ENCODE data around the gene GRID2IP.

GRID2IP gene

DNA sequence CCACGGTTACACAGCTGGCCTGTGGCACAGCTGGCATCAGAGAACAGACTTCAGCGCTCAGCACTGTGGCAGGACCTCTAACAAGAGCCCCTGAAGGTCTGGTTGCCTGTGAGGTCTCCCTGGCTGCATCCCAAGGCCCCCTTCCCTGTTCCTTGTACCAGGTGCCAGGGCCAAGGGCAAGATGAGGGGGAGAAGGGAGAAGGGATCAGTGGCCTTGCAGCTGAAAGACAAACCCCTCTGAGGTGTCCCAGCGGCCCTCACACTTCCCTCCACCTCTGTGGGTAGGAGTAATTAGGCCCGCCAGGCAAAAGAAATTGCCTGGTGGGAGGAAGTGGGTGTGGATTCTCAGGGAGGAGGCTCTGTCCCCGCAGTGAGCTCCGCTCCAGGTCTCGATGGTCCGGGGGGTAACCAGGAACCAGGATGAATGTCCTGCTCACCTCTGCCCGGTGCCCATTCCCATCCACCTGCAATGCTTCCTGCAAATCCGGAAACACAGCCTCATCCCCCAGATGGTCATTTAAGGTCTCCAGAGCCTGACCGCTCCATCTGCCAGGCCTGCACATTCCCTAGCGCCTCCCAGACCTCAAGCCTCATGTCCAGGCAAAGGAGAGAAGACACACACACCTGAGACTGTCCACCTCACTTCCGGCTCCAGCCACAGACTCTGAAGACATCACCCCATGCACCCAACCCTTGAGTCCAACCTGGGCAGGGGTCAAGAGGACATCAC is 22.7 kb downstream of the GRID2IP start:
- no peak for DNase-seq (ENCODE audit: extremely low spot score)
- TF ChIP-seq BHLHE40 (IDR thresholded peaks at IDR 0.05; ENCODE audit: borderline replicate concordance) (no peak), NFRKB (IDR thresholded peaks at IDR 0.05) (no peak), TARDBP (IDR thresholded peaks at IDR 0.05) (no peak), FOXA1 (IDR thresholded peaks at IDR 0.05) (no peak), HDGF (IDR thresholded peaks at IDR 0.05; ENCODE audit: borderline replicate concordance) (no peak), LEF1 (IDR thresholded peaks at IDR 0.05; ENCODE audit: borderline replicate concordance) (no peak), L3MBTL2 (conservative IDR thresholded peaks at IDR 0.05) (no peak), SUZ12 (IDR thresholded peaks at IDR 0.05) (no peak), FOXK2 (IDR thresholded peaks at IDR 0.05) (no peak), CTBP1 (IDR thresholded peaks at IDR 0.05; ENCODE audit: borderline replicate concordance) (no peak), ZNF384 (IDR thresholded peaks at IDR 0.05) (no peak), SP1 (IDR thresholded peaks at IDR 0.05) (no peak)
- TF ChIP-seq, protein P1, sequence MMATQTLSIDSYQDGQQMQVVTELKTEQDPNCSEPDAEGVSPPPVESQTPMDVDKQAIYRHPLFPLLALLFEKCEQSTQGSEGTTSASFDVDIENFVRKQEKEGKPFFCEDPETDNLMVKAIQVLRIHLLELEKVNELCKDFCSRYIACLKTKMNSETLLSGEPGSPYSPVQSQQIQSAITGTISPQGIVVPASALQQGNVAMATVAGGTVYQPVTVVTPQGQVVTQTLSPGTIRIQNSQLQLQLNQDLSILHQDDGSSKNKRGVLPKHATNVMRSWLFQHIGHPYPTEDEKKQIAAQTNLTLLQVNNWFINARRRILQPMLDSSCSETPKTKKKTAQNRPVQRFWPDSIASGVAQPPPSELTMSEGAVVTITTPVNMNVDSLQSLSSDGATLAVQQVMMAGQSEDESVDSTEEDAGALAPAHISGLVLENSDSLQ (IDR thresholded peaks at IDR 0.05), result no peak
- ChIA-PET POLR2A (no interaction called here), CTCF (interaction anchor here (1.3 kb wide), 1 partner anchor 31 kb away, joined by 3 read pairs; no protein-coding TSS in a partner anchor)

DNA sequence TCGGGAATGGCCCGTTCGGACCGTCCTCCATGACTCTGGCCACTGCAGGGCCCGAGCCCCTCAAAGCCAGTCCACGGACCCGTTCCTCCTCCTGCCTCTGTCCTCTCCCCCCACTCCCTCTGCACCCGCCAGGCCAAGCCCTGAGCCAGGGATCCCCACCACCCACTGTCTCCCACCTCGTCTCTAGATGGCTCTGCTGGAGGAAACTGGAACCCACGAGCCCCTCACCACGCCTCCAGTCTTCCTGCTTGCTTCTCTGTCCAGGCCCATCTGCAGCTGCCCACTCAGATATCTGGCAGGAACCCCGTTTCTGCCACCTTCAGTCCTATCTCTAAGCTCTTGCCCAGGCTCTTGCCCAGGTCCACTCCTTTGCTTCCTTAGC is 24.3 kb downstream of the GRID2IP start:
- TF ChIP-seq NFRKB (IDR thresholded peaks at IDR 0.05) (no peak), LEF1 (IDR thresholded peaks at IDR 0.05; ENCODE audit: borderline replicate concordance) (no peak), CTBP1 (IDR thresholded peaks at IDR 0.05; ENCODE audit: borderline replicate concordance) (no peak), FOXM1 (IDR thresholded peaks at IDR 0.05; ENCODE audit: borderline replicate concordance) (no peak), TARDBP (IDR thresholded peaks at IDR 0.05) (no peak), FOXA1 (IDR thresholded peaks at IDR 0.05) (no peak), SP1 (IDR thresholded peaks at IDR 0.05) (no peak), HDGF (IDR thresholded peaks at IDR 0.05; ENCODE audit: borderline replicate concordance) (no peak), L3MBTL2 (conservative IDR thresholded peaks at IDR 0.05) (no peak), BHLHE40 (IDR thresholded peaks at IDR 0.05; ENCODE audit: borderline replicate concordance) (no peak), FOXK2 (IDR thresholded peaks at IDR 0.05) (no peak), SUZ12 (IDR thresholded peaks at IDR 0.05) (no peak), ARNT (IDR thresholded peaks at IDR 0.05) (no peak), ELF4 (IDR thresholded peaks at IDR 0.05) (no peak), ZNF384 (IDR thresholded peaks at IDR 0.05) (no peak)
- TF ChIP-seq, protein P1 (IDR thresholded peaks at IDR 0.05), result no peak
- DNase-seq (ENCODE audit: extremely low spot score), result no peak
- CTCF ChIA-PET, result interaction anchor here (1.3 kb wide), 1 partner anchor 33 kb away, joined by 3 read pairs; no protein-coding TSS in a partner anchor
- POLR2A ChIA-PET, result no interaction called here

DNA sequence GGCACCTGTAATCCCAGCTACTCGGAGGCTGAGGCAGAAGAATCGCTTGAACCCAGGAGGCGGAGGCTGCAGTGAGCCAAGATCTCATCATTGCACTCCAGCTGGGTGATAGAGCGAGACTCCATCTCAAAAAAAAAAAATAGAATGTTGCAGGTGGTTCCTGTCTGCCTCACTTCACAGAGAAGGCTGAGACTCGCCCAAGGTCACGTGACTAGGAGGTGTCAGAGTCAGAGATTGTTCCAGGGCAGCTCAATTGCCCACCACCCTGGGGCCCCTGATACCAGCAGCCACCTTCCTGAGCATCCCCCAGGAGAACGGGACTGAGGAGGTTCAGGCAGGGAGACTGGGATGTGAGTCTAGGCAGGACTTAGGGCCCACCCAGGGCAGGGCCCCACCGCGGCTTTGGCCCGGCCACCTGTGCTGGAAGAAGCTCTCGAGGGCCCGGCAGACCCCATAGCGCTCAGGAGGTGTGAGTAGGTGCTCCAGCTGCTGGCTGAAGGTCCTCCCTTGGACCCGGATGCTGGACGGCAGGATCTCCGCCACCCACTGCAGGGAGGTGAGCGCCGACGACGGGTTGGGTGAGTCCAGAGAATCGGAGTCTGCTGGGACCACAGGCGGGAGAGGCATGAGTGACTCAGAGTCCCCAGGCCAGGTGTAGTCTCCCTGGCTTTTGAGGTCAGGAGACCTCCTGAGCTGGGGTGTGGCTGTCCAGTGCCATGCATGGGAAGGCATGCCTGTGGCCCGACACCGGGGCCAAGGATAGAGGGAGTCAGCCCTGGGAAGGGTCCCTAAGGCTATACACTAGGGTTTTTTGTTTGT is 30.9 kb downstream of the GRID2IP start:
- POLR2A ChIA-PET, result interaction anchor here (0.8 kb wide), 1 partner anchor 57 kb away, joined by 3 read pairs; the partner anchor contains the start of gene ZDHHC4
- TF ChIP-seq LEF1 (IDR thresholded peaks at IDR 0.05; ENCODE audit: borderline replicate concordance), result no peak
- TF ChIP-seq ZNF384 (IDR thresholded peaks at IDR 0.05), result no peak
- TF ChIP-seq SUZ12 (IDR thresholded peaks at IDR 0.05), result no peak
- TF ChIP-seq L3MBTL2 (conservative IDR thresholded peaks at IDR 0.05), result no peak
- CTCF ChIA-PET, result no interaction called here
- DNase-seq (ENCODE audit: extremely low spot score), result no peak

DNA sequence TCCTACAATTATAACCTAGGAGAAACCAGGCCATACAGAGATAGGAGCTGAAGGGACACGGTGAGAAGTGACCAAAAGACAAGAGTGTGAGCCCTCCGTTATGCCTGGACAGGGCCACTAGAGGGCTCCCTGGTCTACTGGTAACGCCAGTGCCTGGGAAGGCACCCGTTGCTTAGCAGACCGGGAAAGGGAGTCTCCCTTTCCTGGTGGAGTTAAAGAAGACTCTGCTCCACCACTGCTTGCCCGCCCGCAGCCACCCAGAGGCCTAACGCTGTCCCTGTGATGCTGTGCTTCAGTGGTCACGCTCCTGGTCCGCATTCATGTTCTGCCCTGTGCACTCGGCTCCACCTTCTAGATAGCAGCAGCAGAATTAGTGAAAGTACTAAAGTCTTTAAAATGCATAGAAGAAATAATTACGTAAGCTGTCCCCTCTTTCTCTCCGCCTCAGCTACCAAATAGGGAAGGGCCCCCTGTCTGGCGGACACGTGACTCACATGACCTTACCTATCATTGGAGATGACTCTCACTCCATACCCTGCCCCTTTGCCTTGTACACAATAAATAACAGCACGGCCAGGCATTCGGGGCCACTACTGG is 34.8 kb downstream of the GRID2IP start:
- POLR2A ChIA-PET, result interaction anchor here (1.0 kb wide), 1 partner anchor 58 kb away, joined by 6 read pairs; no protein-coding TSS in a partner anchor
- TF ChIP-seq SP1 (IDR thresholded peaks at IDR 0.05) (no peak), LEF1 (IDR thresholded peaks at IDR 0.05; ENCODE audit: borderline replicate concordance) (no peak), SUZ12 (IDR thresholded peaks at IDR 0.05) (no peak), FOXK2 (IDR thresholded peaks at IDR 0.05) (no peak), HDGF (IDR thresholded peaks at IDR 0.05; ENCODE audit: borderline replicate concordance) (no peak)
- CTCF ChIA-PET, result interaction anchor here (0.7 to 2.5 kb wide), 10 partner anchors 15 to 150 kb away, joined by 3 to 15 read pairs (median 4); partner anchors contain the start of gene INTS15
- DNase-seq (ENCODE audit: extremely low spot score), result peak; percentile 73

DNA sequence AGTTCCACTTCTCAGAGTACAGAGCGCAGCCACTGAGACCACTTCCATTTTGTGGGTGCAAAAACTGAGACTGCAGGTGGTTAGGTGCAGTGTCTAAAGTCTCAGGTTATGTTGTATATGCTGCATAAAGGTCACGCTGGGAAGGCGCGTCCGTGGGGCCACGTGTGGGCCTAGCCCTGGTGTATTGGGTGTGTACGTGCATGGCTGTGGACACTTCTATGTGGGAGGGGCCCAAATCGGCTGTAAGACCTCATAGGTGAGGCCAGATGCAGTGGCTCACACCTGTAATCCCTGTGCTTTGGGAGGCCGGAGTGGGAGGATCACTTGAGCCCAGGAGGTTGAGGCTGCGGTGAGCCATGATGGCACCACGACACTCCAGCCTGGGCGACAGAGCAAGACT is 37.7 kb downstream of the GRID2IP start:
- DNase-seq (ENCODE audit: extremely low spot score), result no peak
- ChIA-PET POLR2A (no interaction called here), CTCF (no interaction called here)
- no peak for TF ChIP-seq FOXM1 (IDR thresholded peaks at IDR 0.05; ENCODE audit: borderline replicate concordance)
- no peak for TF ChIP-seq ZNF384 (IDR thresholded peaks at IDR 0.05)
- no peak for TF ChIP-seq NFRKB (IDR thresholded peaks at IDR 0.05)
- no peak for TF ChIP-seq BHLHE40 (IDR thresholded peaks at IDR 0.05; ENCODE audit: borderline replicate concordance)
- TF ChIP-seq TARDBP (IDR thresholded peaks at IDR 0.05), result no peak
- TF ChIP-seq FOXA1 (IDR thresholded peaks at IDR 0.05), result no peak
- TF ChIP-seq, protein P1 (IDR thresholded peaks at IDR 0.05), result no peak
- TF ChIP-seq ELF4 (IDR thresholded peaks at IDR 0.05), result no peak
- TF ChIP-seq L3MBTL2 (conservative IDR thresholded peaks at IDR 0.05), result no peak
- no peak for TF ChIP-seq ARNT (IDR thresholded peaks at IDR 0.05)

All from HEK293T (cell line).